ENCODE data around the gene AIFM2.

DNA sequence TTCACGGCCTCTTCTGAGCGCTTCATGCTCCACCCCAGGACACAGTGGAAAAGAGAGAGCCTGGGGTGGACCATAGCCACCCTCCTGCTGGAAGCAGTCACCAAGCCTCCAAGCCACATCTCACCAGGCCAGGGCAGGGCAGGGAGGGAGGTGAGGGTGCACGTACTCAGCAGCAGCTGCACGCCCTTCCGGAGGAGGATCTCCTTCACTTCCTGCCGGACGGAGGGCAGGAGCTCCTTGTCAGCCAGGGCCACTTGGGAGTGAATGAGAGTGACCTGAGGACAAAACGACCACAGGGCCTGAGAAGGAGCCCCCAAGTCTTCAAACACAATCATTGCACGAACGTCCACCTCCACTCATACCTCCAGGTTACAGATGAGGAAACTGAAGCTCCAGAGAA is 15.0 kb downstream of the AIFM2 start:
- TF ChIP-seq POLR2AphosphoS5 (IDR thresholded peaks at IDR 0.05; ENCODE audit: borderline replicate concordance, low read depth, low read length) (no peak), FOXP2 (optimal IDR thresholded peaks at IDR 0.05; ENCODE audit: control extremely low read depth, extremely low read length, insufficient read depth) (no peak), EZH2 (IDR thresholded peaks at IDR 0.05) (no peak)
